OCI-LY3 (cell line): ENCODE results near the gene NHS.

Experiments
- CTCF ChIP-seq: fragments of 200-600, 300-600 bp; sonication (generic); IDR thresholded peaks from 2 replicates; pipeline ENCODE4 v1.5.1; 2014; ENCODE audit warnings: antibody characterized with exemption, low read length, low read depth
- EZH2phosphoT487 ChIP-seq: fragments of 200-600 bp; shearing (Covaris generic); IDR thresholded peaks from 2 replicates; pipeline ENCODE4 v1.6.1; 2018; ENCODE audit warnings: antibody characterized with exemption, mixed run types, low read depth

- TF ChIP-seq CTCF (no peak), EZH2phosphoT487 (no peak)
These were observed 221.1 kb downstream of the NHS start for GRCh38 chrX:17596061-17596460.
